ENCODE data around the gene GMDS. TPM values are rescaled to one million over a fixed set of nuclear protein-coding genes. Genes with fewer than 3 reads are reported as not detected.

Gene GMDS
- total RNA-seq, 1 donor from 2014 or later = 34.0 TPM

DNA sequence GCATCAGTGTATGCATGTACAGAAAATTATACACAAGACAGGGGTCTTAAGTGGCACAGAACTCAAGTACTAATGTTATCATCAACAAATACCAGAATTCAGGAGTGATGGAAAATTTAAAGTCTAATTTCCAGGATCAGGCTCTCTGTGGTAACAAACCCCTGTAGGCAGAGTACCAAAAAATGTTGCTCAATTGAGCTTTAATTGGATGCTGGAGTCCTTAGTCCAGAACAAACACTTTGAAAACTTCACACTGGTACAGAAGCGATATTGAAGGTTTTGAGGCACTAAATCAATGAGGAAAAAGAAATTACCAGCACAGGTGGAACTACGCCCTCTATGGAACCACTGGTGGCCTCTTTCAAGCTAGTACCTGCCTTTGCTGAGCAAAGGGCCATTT is 522.6 kb downstream of the GMDS start:
- H3K27ac Mint-ChIP-seq (ENCODE audit: unreplicated experiment) = no peak overlapping the region
- TF ChIP-seq CTCF (IDR thresholded peaks at IDR 0.05) = no peak
- H3K4me3 Mint-ChIP-seq (ENCODE audit: unreplicated experiment) = no peak overlapping the region
- H3K36me3 Mint-ChIP-seq (ENCODE audit: low read depth) = peaks cover 2% of the 10 kb centered on the region
- H3K27me3 Mint-ChIP-seq (ENCODE audit: low read depth) = no peaks in the 10 kb centered on the region
- H3K4me1 Mint-ChIP-seq (ENCODE audit: low read depth) = peaks cover 21% of the 10 kb centered on the region
- no peaks in the 10 kb centered on the region for H3K9me3 Mint-ChIP-seq (ENCODE audit: low read depth)
- no peak for DNase-seq (ENCODE audit: low spot score)

DNA sequence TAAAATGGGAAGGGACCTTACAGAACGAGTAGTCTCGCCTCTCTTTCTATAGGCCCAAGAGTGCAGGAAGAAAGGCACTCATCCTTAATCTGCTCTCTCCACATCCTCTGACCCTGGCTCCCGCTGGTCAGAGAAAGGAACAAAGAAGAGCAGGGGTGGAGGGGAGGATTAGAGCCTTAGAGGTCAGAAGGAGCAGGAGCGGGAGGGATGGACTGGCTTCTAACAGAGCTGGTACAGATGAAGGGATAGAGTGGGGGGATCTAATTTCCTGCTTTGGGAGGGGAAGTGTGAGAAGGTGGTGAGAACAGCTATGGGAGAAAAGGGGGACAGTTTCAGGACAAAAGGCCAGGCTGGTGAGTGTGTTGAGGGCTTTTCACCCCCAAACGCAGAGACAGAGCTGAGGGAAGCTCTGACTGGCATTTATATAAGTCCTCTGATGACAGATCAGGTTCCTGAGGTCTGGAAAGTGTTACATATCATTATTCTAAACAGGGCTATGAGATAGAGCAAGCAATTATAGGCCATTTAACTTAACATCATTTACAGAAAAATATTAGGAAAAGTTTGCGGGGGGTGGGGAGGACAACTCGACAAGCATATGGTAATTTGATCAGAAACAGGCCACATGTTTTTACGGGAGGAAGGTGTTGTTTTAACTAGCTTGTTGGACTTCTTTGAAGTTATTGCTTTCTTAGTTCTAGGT is 524.6 kb downstream of the GMDS start:
- no peak for DNase-seq (ENCODE audit: low spot score)
- Mint-ChIP-seq H3K27ac (ENCODE audit: unreplicated experiment) (no peak overlapping the region), H3K4me3 (ENCODE audit: unreplicated experiment) (no peak overlapping the region), H3K4me1 (ENCODE audit: low read depth) (peaks cover 21% of the 10 kb centered on the region), H3K36me3 (ENCODE audit: low read depth) (peaks cover 8% of the 10 kb centered on the region), H3K9me3 (ENCODE audit: low read depth) (no peaks in the 10 kb centered on the region), H3K27me3 (ENCODE audit: low read depth) (no peaks in the 10 kb centered on the region)
- no peak for TF ChIP-seq CTCF (IDR thresholded peaks at IDR 0.05)

DNA sequence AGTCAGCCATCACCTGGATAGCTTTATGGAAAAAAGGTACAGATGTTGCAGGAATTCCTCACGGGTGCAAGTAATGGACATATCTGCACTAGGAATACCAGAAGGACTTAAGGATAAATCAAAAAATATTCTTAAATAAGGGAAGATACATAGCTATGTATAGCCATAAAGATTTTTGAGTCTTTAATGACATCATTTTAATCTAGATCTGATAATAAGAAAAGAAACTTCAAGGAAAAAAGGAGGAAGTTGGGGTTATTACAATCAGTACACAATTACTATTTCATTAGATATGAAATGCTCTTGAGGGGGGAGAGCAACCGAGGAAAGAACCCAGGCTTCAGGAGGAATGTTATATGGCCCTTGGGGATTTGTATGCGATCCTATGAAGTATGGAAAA is 525.5 kb downstream of the GMDS start:
- no peak overlapping the region for H3K27ac Mint-ChIP-seq (ENCODE audit: unreplicated experiment)
- H3K9me3 Mint-ChIP-seq (ENCODE audit: low read depth) = no peaks in the 10 kb centered on the region
- H3K27me3 Mint-ChIP-seq (ENCODE audit: low read depth) = no peaks in the 10 kb centered on the region
- peaks cover 8% of the 10 kb centered on the region for H3K36me3 Mint-ChIP-seq (ENCODE audit: low read depth)
- peaks cover 20% of the 10 kb centered on the region for H3K4me1 Mint-ChIP-seq (ENCODE audit: low read depth)
- no peak for TF ChIP-seq CTCF (IDR thresholded peaks at IDR 0.05)
- no peak for DNase-seq (ENCODE audit: low spot score)
- H3K4me3 Mint-ChIP-seq (ENCODE audit: unreplicated experiment) = no peak overlapping the region

DNA sequence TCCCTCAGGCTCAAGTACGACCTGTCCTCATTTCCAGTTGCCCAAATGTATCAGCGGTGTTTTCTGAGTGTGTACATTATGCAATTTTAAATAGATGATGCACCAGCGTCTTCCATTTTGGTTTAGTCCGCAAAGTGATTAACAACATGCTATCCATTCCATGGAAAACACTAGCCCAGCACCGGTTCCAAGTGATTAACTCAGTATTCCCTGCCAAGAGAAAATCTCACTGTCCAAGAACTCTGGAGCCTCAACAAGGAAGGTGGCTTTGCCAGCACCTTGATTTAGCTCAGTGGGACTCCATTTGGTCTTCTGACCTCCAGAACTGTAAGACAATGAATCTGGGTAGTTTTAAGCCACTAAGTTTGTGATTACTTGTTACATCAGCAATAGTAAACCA is 528.5 kb downstream of the GMDS start:
- H3K9me3 Mint-ChIP-seq (ENCODE audit: low read depth) = no peaks in the 10 kb centered on the region
- DNase-seq (ENCODE audit: low spot score) = no peak
- H3K27ac Mint-ChIP-seq (ENCODE audit: unreplicated experiment) = no peak overlapping the region
- H3K4me1 Mint-ChIP-seq (ENCODE audit: low read depth) = peaks cover 13% of the 10 kb centered on the region
- TF ChIP-seq CTCF (IDR thresholded peaks at IDR 0.05) = no peak
- H3K36me3 Mint-ChIP-seq (ENCODE audit: low read depth) = peaks cover 10% of the 10 kb centered on the region
- no peak overlapping the region for H3K4me3 Mint-ChIP-seq (ENCODE audit: unreplicated experiment)
- no peaks in the 10 kb centered on the region for H3K27me3 Mint-ChIP-seq (ENCODE audit: low read depth)

DNA sequence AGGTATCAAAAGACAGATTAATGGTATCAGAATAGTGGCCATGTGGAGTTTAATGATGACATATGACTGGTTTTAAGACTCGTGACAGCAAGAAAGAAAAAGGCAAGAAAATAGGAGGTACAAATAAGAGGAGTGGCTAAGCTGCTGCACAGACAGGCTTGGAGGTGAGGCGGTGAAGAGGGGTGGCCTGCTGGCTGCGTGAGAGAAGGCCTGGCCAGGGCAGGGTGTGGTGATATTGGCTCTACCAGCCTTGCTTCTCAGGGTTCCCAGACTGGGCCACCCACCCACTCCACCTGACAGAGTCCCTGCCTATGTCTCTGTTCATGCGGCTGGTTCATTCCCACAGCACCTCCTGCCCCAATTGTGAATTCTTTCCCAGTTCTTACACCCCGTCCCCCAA is 529.0 kb downstream of the GMDS start:
- Mint-ChIP-seq H3K9me3 (ENCODE audit: low read depth) (no peaks in the 10 kb centered on the region), H3K27ac (ENCODE audit: unreplicated experiment) (no peak overlapping the region), H3K4me1 (ENCODE audit: low read depth) (peaks cover 13% of the 10 kb centered on the region), H3K4me3 (ENCODE audit: unreplicated experiment) (no peak overlapping the region), H3K36me3 (ENCODE audit: low read depth) (peaks cover 10% of the 10 kb centered on the region), H3K27me3 (ENCODE audit: low read depth) (no peaks in the 10 kb centered on the region)
- no peak for DNase-seq (ENCODE audit: low spot score)
- TF ChIP-seq CTCF (IDR thresholded peaks at IDR 0.05) = no peak
